PC-3 (cell line): Measurements from ENCODE around the gene PEX11A. TPM values are rescaled to one million over a fixed set of nuclear protein-coding genes. Genes with fewer than 3 reads are reported as not detected.
"Not testable (repeated sequence)": the region's sequence is repeated elsewhere in the genome, so short reads cannot be mapped to it uniquely, and the experiment has no call there.

Experiments used
- ATAC-seq: fragments of 200-7000 bp; cut with Tn5 transposase; 2 replicates; pipeline ENCODE4 v1.9.1; 2020; ENCODE audit warnings: mild to moderate bottlenecking, moderate library complexity
- BruUV-seq: library from RNA; stranded (reverse); fragments of 400-500 nt; replicated peaks from 2 replicates; lab custom pipeline; 2021; lab: Mats Ljungman, UMichigan
- CTCF ChIA-PET: fragments of 300-600 bp; sonication (Branson Sonifier 250); formaldehyde crosslinking; loops from one replicate; lab custom pipeline; 2022; ENCODE audit warnings: antibody characterized with exemption; lab: Charles Lee
- POLR2A ChIA-PET: fragments of 300-600 bp; sonication (Branson Sonifier 250); formaldehyde crosslinking; loops from one replicate; lab custom pipeline; 2022; ENCODE audit warnings: antibody characterized with exemption; ENCODE audit not compliant: unreplicated experiment; lab: Charles Lee
- DNase-seq: peaks from one replicate; pipeline ENCODE4 v3.0.0-alpha.2; 2015
- H2AFZ ChIP-seq: fragments of 300-600 bp; sonication (generic); 2 replicates; pipeline ENCODE4 v1.6.0; 2016; ENCODE audit warnings: antibody characterized with exemption, low read length
- H3F3A ChIP-seq: fragments of 300-600 bp; sonication (generic); one replicate; pipeline ENCODE4 v1.6.0; 2017; ENCODE audit warnings: antibody characterized with exemption, low read length, control low read depth, mild to moderate bottlenecking; ENCODE audit not compliant: unreplicated experiment
- H3K27ac ChIP-seq: fragments of 300-600 bp; sonication (generic); 2 replicates; pipeline ENCODE4 v1.5.1; 2016; ENCODE audit warnings: mild to moderate bottlenecking, low read length
- H3K27me3 ChIP-seq: fragments of 300-600 bp; sonication (generic); 2 replicates; pipeline ENCODE4 v1.6.1; 2016; ENCODE audit warnings: low read length, mixed read lengths
- H3K36me3 ChIP-seq: fragments of 300-600 bp; sonication (generic); 2 replicates; pipeline ENCODE4 v1.6.1; 2016; ENCODE audit warnings: low read depth, mixed run types, low read length, mixed read lengths
- H3K4me1 ChIP-seq: fragments of 300-600 bp; sonication (generic); 2 replicates; pipeline ENCODE4 v1.5.1; 2016; ENCODE audit warnings: low read length; ENCODE audit not compliant: insufficient read depth
- H3K4me2 ChIP-seq: fragments of 300-600 bp; sonication (generic); 2 replicates; pipeline ENCODE4 v1.6.0; 2016; ENCODE audit warnings: low read length
- H3K4me3 ChIP-seq: fragments of 300-600 bp; sonication (generic); 2 replicates; pipeline ENCODE4 v1.5.1; 2016; ENCODE audit warnings: mild to moderate bottlenecking, low read length, mixed read lengths
- H3K79me2 ChIP-seq: fragments of 300-600 bp; sonication (generic); 2 replicates; pipeline ENCODE4 v1.6.1; 2017; ENCODE audit warnings: low read length, mixed read lengths
- H3K9ac ChIP-seq: fragments of 300-600 bp; sonication (generic); 2 replicates; pipeline ENCODE4 v1.6.0; 2016; ENCODE audit warnings: mild to moderate bottlenecking, low read length
- H3K9me2 ChIP-seq: fragments of 300-600 bp; sonication (generic); replicated peaks from 2 replicates; pipeline ENCODE4 v1.6.1; 2016; ENCODE audit warnings: mixed run types, low read length, mixed read lengths
- H3K9me3 ChIP-seq: fragments of 300-600 bp; sonication (generic); 2 replicates; pipeline ENCODE4 v1.6.1; 2016; ENCODE audit warnings: low read length, mixed read lengths
- H4K20me1 ChIP-seq: fragments of 300-600 bp; sonication (generic); 2 replicates; pipeline ENCODE4 v1.6.1; 2016; ENCODE audit warnings: low read length, mixed read lengths
- EZH2 ChIP-seq: fragments of 300-600 bp; sonication (generic); IDR thresholded peaks from one replicate; pipeline ENCODE4 v1.6.1; 2017; ENCODE audit warnings: antibody characterized with exemption, mild to moderate bottlenecking, low read length; ENCODE audit not compliant: unreplicated experiment
- EZH2phosphoT487 ChIP-seq: fragments of 300-600 bp; sonication (generic); IDR thresholded peaks from 2 replicates; pipeline ENCODE4 v1.6.1; 2018; ENCODE audit warnings: mild to moderate bottlenecking, antibody characterized with exemption, low read length, borderline replicate concordance
- intact Hi-C: fragments of 100-400 bp; cut with micrococcal nuclease; formaldehyde crosslinking; loops from 2 replicates; pipeline ENCODE4 v1.9.0; 2023
- total RNA-seq: library from RNA; depleted of rRNA; stranded (reverse); fragments of >200 nt; gene quantifications from 2 replicates; pipeline ENCODE4 v1.2.3, GENCODE V29; 2014
- TF ChIP-seq, protein P1 (sequence below): fragments of 300-600 bp; sonication (generic); conservative IDR thresholded peaks from 2 replicates; pipeline ENCODE4 v1.5.1; 2017; ENCODE audit warnings: antibody characterized with exemption, low read depth, mild to moderate bottlenecking, low read length

The PEX11A gene
- total RNA-seq, 1 experiment from 2014 or later, result 9.7 TPM

- no peak overlapping the region for H3K4me2 ChIP-seq
- POLR2A ChIA-PET, result interaction anchor here (0.6 kb wide), 1 partner anchor 30 kb away, joined by 8 read pairs; no protein-coding TSS in a partner anchor
Measured at GRCh38 chr15:89693091-89693490, 2.5 kb upstream of the PEX11A start.

DNA sequence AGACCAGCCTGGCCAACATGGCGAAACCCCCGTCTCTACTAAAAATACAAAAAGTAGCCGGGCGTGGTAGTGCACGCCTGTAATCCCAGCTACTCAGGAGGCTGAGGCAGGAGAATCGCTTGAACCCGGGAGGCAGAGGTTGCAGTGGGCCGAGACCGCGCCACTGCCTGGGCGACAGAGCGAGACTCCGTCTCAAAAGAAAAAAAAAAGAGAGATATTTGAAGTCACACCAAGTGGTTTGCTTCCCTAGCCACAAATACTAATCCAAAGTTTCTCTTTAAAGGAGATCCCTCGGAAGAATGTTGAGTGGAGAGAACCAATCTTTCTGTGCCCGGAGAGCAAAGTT is 651 bp downstream of the PEX11A start:
- H3K27ac ChIP-seq, POLR2A ChIA-PET, H4K20me1 ChIP-seq, H3F3A ChIP-seq, ATAC-seq, H3K9me2 ChIP-seq, H3K27me3 ChIP-seq, H3K36me3 ChIP-seq, BruUV-seq, DNase-seq, H3K9me3 ChIP-seq: not testable (repeated sequence)
- Histone ChIP-seq H3K4me3 (peak overlapping the region; percentile 94), H3K9ac (peak overlapping the region; percentile 70), H3K4me2 (peak overlapping the region; percentile 91), H3K79me2 (peaks cover 20% of the 10 kb centered on the region), H2AFZ (peak overlapping the region; percentile 95), H3K4me1 (peaks cover 12% of the 10 kb centered on the region)
- CTCF ChIA-PET, result interaction anchor here (0.6 kb wide), 1 partner anchor 223 kb away, joined by 3 read pairs; the partner anchor contains the start of gene ARPIN
- intact Hi-C loops, result loop anchor here (2.0 kb wide), 1 partner anchor 27 kb away; no protein-coding TSS in a partner anchor

More at GRCh38 chr15:89693091-89693490, 2.5 kb upstream of the PEX11A start:
- ATAC-seq (no peak), DNase-seq (no peak)
- H3K4me3 ChIP-seq, result no peak overlapping the region
- peaks cover 9% of the 10 kb centered on the region for H3K4me1 ChIP-seq
- H3K9me3 ChIP-seq, result no peaks in the 10 kb centered on the region
- CTCF ChIA-PET, result no interaction called here
- no peak overlapping the region for H3K9ac ChIP-seq
- H3K27me3 ChIP-seq, result no peaks in the 10 kb centered on the region
- no TSS peak for BruUV-seq
- peaks cover 17% of the 10 kb centered on the region for H3K79me2 ChIP-seq
- no peaks in the 10 kb centered on the region for H3K36me3 ChIP-seq
- H3K27ac ChIP-seq, result no peak overlapping the region
- no peak overlapping the region for H2AFZ ChIP-seq
- TF ChIP-seq EZH2 (no peak), EZH2phosphoT487 (no peak)
- TF ChIP-seq, protein P1, sequence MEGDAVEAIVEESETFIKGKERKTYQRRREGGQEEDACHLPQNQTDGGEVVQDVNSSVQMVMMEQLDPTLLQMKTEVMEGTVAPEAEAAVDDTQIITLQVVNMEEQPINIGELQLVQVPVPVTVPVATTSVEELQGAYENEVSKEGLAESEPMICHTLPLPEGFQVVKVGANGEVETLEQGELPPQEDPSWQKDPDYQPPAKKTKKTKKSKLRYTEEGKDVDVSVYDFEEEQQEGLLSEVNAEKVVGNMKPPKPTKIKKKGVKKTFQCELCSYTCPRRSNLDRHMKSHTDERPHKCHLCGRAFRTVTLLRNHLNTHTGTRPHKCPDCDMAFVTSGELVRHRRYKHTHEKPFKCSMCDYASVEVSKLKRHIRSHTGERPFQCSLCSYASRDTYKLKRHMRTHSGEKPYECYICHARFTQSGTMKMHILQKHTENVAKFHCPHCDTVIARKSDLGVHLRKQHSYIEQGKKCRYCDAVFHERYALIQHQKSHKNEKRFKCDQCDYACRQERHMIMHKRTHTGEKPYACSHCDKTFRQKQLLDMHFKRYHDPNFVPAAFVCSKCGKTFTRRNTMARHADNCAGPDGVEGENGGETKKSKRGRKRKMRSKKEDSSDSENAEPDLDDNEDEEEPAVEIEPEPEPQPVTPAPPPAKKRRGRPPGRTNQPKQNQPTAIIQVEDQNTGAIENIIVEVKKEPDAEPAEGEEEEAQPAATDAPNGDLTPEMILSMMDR, result no peak
- no peaks in the 10 kb centered on the region for H3F3A ChIP-seq
- intact Hi-C loops, result no loop called here
- H3K9me2 ChIP-seq, result no peaks in the 10 kb centered on the region
- no peaks in the 10 kb centered on the region for H4K20me1 ChIP-seq

DNA sequence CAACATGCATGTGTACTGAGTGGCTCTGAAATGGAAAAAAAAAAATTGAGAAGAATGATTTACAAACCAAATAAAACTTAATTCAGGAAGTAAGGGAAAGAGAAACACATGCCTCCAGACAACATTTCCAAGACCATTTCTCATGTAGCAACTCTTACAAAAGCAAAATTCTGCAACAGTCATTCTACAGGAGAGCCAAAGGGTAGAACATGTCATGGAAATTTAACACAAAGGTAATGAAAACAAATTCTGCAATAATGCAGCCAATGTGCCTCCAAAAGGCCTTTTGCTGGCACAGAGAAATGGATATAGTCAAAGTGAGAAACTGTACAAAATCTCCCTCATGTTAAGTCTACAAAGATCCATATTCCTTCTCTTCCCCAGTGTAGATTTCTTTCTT is 4.0 kb downstream of the PEX11A start:
- Histone ChIP-seq H3K9me2 (no peaks in the 10 kb centered on the region), H3K27me3 (no peaks in the 10 kb centered on the region), H3K79me2 (peaks cover 20% of the 10 kb centered on the region), H3K27ac (no peak overlapping the region), H2AFZ (no peak overlapping the region), H4K20me1 (no peaks in the 10 kb centered on the region), H3K4me1 (peaks cover 16% of the 10 kb centered on the region), H3K9me3 (no peaks in the 10 kb centered on the region), H3K4me3 (no peak overlapping the region), H3K9ac (no peak overlapping the region), H3K4me2 (no peak overlapping the region), H3K36me3 (peaks cover 6% of the 10 kb centered on the region; the same call in 1 of the 2 replicates), H3F3A (no peaks in the 10 kb centered on the region)
- intact Hi-C loops, result no loop called here
- CTCF ChIA-PET, result no interaction called here
- TF ChIP-seq, protein P1, result no peak
- TF ChIP-seq EZH2 (no peak), EZH2phosphoT487 (no peak)
- BruUV-seq, result no TSS peak
- ATAC-seq, result no peak
- POLR2A ChIA-PET, result no interaction called here
- DNase-seq, result no peak
